ENCODE results near the gene CCL8.
"Not testable (repeated sequence)": the region's sequence is repeated elsewhere in the genome, so short reads cannot be mapped to it uniquely, and the experiment has no call there.

Gene CCL8

DNA sequence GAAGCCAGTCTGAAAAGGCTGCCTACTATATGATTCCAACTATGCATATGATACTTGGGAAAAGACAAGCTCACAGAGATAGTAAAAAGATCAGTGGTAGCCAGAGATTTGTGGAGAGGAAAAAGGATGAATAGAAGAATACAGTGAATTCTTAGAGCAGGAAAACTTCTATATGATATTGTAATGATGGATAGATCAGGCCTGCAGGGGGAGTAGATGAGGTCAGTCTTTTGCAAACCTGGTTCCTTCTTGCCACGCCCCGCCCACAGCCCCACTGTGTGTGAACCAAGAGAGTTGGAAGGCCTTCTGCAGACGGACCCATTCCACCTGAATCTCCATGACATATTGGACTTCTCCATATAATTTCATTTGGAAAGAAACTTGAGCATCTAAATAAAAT is 761 bp upstream of the CCL8 start:
- DNase-seq = no peak

DNA sequence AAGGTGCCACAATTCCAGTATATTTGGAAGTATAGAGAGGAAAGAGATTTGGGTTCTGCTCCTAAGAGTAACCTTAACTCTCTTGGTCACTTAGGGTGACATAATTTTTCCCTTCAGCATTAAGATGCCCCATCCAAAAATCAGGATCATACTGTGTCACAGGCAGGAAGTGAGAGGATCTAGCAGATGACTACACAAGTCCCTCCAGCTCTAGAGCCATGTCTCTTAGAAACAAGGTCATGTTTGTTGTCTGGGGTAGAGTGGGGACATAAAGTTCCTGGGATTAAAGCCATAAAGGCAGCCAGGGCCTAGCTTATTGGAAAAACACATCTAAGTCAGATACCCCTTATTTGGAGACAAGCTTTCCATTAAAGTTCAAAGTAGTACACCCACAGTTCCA is 2.7 kb downstream of the CCL8 start:
- no peak for DNase-seq

DNA sequence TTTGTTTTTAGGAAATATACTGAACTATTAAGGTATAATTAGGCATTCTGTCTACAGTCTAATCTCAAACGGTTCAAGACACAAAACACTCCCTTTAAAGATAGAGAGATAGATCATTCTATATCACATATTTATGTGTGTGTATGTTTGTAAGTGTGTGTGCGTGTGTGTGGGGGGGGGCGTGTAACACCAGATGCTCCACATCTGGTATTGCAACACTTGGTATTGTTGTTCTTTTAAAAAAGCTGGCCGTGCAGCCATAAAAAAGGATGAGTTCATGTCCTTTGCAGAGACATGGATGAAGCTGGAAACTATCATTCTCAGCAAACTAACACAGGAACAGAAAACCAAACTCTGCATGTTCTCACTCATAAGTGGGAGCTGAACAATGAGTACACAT is 8.3 kb downstream of the CCL8 start:
- DNase-seq = not testable (repeated sequence)

DNA sequence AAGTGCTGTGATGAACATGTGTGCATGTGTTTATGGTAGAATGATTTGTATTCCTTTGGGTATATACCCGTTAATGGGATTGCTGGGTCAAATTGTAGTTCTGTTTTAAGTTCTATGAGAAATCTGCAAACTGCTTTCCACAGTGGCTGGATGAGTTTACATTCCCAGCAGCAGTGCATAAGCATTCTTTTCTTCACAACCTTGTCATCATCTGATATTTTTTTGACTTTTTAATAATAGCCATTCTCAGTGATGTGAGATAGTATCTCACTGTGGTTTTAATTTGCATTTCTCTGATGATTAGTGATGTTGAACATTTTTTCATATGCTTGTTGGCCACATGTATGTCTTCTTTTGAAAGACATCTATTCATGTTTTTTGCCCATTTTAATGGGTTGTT is 18.5 kb downstream of the CCL8 start:
- no peak for DNase-seq

DNA sequence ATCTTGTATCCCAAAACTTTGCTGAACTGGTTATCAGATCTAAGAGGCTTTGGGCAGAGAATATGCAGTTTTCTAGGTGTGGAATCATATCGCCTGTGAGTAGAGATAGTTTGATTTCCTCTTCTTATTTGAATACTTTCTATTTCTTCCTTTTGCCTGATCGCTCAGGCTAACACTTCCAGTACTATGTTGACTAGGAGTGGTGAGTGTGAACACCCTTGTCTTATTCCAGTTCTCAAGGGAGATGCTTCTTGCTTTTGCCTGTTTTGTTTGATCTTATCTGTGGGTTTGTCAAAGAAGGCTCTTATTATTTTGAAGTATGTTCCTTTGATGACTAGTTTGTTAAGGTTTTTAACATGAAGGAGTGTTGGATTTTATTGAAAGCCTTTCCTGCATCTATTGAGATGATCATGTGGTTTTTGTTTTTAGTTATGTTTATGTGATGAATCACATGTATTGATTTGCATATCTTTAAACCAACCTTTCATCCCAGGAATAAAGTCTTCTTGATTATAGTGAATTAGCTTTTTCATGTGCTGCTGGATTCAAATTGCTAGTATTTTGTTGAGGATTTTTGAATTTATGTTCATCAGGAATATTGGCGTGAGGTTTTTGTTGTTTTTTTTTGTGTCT is 20.0 kb downstream of the CCL8 start:
- no peak for DNase-seq

DNA sequence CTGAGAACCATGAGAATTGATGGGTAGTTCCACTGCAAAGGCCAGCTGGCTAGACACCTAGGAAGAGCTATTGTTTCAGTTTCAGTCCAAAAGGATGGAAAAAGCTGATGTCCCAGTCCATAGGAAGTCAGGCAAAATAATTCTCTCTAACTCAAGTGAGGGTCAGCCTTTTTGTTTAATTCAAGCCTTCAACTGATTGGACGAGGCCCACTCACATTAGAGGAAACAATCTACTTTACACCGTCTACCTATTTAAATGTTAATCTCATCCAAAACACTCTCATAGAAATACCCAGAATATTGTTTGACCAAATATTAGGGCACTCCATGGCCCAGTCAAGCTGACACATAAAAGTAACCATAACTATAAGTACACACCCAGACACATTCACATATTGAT is 22.7 kb downstream of the CCL8 start:
- no peak for DNase-seq

DNA sequence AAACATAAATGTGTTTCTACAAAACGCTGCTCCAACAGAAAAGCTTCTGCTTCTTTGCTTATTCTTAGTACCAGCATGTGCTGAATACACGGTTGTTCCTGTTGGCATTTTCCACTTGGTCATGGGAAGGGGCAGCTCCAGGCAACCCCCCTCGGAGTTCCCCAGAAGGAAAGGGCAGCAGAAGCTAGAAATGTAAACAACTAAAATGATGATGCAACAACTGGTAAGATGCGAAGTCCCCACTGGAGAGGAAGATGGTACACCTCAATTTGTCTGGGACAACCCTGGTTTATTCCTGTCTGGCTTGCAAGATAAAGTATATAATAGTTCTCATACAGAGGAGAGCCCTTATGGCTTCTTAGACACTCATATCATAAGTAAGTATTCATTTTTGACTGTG is 27.8 kb downstream of the CCL8 start:
- DNase-seq = no peak

DNA sequence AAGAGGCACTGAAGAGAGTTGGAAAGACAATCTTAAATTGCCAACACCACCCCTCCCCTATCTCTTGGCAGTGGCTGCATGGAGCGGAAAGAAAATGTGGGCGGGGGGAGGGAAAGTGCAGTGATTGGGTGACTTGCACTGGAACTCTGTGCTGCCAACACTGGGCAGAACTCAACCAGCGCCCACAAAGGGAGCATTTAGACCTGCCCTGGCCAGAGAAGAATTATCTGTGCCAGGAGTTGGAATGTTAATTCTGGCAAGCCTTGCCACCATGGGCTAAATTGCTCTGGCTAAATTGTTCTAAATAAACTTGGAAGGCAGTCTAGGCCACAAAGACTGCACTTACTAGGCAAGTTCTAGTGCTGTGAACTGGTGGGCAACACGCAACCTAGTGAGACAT is 30.5 kb downstream of the CCL8 start:
- DNase-seq = no peak

DNA sequence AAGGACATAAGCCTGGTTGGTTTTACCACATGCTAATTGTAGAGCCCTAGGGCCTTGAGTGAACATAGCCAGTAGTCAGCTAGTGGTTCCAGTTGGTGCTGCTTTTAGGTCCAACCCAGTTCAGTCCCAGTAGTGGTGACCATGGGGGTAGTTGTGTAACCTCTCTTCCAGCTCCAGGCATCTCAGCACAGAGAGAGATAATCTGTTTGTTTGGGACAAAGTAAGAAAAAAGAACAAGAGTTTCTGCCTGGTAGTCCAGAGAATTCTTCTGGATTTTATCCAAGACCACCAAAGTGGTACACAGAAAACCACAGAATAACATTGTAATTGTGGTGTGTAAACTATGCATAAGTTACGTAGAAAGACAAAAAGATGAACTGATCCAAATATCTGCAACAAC is 31.9 kb downstream of the CCL8 start:
- no peak for DNase-seq

DNA sequence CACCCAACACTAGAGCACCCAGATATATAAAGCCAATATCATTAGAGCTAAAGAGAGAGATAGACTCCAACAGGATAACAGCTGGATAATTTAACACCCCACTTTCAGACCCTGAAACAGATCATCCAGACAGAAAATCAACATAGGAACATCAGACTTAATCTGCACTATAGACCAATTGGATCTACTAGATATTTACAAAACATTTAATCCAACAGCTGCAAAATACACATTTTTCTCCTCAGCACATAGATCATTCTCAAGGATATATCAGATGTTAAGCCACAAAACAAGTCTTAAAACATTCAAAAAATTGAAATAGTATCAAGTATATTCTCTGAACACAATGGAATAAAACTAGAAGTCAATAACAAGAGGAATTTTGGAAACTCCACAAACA is 33.0 kb downstream of the CCL8 start:
- DNase-seq = no peak

DNA sequence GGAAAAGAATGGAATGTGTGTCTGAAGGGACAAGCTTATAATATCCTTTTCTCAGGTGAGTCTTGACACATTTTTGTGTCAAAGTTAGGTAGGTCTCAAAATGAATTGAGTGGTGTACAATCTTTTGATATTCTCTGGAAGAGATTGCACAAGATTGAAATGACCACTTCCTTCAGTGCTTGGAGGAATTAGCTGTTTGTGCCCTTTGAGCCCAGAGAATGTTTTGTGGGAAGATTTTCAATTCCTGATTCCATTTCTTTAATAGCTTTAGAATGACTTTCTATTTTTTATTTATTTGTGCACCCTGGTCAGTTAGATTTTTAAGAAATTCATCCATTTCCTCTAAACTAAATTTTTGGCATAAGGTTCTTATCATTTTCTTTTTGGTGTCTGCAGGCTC is 35.4 kb downstream of the CCL8 start:
- no peak for DNase-seq

DNA sequence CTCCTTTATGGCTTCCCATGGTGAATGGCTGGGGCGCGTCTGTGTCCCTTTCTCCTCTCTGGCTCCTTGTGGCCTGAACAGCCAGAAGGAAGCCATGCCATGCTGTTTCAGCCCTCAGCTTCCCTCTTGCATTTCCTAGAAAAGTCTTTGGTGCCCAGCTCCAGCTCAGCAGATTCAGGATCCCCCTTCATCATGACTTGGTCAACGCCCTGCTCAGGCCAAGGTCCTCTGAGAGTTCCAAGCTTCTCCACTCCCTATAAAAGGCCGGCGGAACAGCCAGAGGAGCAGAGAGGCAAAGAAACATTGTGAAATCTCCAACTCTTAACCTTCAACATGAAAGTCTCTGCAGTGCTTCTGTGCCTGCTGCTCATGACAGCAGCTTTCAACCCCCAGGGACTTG is 37.0 kb downstream of the CCL8 start, which contains the start of gene CCL13:
TSS of gene CCL13 (plus strand) at position 287 of the 400 bp plus-strand sequence. CDS start at position 334, 47 bp downstream.
- no peak for DNase-seq

DNA sequence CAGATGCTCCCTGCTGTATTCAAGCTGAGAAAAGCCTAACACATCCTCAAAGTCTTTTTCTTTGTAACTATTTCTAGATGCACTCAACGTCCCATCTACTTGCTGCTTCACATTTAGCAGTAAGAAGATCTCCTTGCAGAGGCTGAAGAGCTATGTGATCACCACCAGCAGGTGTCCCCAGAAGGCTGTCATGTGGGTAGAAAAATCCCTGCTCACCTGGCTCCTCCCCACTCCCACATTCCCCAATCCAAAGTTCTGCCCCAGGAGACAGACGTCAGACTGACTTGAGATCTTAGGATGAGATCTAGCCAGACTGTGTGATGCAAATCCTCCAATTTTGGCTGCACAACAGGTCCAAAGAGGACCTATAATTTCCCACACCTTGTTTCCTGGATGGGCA is 38.2 kb downstream of the CCL8 start:
- no peak for DNase-seq

DNA sequence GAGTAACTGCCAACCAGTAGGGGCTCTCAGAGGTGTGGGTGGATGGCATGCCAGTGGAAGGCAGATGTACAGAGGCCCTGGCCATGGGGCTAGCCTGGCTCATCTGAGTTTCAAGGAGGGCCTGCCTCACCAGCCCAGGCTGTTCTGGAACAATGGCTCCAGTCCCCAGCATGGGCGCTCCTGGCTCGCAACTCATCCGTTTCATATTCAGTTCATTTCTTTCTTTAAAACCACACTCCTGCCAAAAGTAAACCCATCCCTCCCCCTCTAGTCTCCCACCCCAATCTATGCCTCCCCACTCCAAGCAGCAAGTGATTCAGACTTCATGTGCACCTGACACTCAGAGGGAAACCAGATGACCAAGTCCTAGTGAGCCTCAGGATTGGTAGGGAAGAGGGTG is 39.4 kb downstream of the CCL8 start:
- no peak for DNase-seq

DNA sequence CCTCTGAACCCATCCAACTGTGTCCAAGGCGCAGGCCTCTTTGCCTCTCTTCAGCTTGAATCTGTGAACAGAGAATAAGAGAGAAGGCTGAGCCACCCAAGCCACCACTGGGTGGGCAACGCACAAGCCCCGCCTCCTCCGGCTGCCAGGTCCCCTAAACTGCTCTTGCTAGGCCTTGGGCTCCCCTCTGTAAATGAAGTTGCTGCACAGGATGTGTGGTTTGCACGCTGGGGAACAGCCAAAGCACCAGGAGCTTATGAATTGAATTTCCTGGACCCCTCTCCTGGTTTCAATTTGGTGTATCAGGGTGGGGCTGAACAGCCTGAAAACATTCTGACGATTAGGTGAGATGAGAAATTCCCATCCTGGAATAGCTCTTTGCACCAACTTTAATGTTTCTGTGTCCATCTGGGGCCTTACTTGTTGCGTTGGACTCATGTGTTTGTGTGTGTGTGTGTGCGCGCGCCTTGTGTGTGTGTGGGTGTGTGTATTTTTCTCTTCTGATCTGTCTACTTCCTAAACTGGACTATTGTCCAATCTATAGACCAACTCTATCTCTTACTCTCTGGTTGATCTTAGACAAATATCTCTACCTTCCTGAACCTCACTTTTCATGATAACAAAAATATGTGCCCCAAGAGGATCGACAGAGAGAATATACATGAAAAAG is 41.5 kb downstream of the CCL8 start:
- no peak for DNase-seq

DNA sequence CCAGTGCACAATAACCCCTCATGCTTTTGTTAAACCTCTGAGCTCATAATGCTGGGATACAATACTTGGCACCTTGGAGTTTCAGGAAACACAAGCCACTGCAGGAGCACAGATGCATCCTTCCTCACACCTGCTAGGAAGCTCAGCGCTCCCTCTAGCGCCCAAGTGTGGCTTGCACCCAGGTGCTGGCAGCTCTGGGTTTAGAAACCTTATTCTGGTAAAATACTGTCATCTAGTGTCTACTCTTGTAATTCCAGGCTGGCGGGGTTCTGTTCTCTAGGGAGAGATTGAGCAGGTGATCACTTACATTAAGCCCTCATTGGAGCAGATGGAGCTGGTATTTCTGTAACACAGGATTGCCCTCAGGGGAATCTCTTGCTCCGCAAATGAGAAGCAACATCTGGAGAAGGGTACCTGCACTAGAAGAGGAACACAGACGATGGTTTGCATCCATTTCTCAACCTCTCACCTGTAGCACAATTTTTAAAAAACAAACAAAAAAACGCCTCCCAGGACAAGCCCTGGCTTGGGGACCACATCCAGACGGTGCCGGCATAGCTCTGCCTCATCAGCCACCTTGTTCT is 42.3 kb downstream of the CCL8 start:
- peak; percentile 80 for DNase-seq

DNA sequence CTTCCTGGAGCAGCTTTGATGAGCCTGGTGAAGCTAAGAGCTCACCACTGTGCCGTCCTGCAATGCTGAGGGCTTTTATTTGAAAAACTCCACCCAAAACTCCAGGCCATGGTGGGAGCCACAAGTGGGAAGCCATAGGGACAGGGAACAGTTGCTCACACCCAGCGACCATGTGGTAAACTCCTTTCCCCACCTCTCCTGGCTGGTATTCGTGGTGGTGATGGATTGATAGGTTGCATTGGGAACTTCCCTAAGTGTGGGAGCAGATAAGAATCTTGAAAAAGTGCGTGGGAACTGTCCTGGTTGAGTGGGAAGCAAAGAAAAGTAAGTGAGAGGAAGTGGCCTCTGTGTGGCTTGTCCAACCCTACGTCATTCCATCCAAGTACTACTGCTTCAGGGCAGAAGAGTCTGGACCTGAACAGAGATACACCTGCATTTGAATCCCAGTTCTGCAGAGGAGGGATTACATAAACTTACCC is 44.0 kb downstream of the CCL8 start, which contains the start of gene CCL1:
TSS of gene CCL1 (minus strand) at position 51 of the 479 bp plus-strand sequence. CDS start 72 bp downstream, outside the sequence.
- no peak for DNase-seq

DNA sequence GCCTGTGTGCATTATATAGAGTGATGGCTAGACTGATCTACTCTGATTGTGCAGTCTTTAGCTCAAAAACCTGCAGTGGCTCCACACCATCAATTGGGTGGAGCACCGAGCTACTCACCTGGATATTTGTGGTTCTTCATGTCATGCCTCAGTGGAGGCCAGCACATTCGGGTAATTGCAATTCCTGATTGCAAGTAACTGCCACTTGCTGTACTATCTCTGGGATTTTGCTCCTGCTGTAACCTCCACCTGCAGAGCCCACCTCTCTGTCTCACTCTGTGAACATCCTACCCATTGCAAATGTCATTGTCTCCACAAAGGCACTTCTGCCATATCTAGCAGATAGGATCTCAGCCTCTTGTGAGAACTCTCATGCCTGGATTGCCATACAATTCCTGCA is 45.5 kb downstream of the CCL8 start:
- no peak for DNase-seq

DNA sequence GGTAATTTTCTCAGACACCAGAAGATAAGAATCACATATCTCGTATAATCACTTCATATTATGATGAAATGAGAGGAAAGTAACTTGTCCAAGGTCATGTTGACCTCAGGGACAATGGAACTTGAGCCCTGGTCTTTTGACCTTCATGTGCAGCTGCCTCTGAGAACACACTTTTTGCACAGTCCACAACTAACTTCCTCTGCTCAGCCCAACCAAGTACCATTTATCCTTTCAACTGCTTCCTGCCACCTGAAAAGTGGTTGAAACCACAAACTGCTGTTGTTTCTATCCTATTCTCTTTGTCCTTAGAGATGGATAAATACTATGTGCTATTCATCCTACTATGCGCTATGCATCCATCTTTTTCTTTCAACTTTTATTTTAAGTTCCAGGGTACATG is 46.1 kb downstream of the CCL8 start:
- DNase-seq = no peak

DNA sequence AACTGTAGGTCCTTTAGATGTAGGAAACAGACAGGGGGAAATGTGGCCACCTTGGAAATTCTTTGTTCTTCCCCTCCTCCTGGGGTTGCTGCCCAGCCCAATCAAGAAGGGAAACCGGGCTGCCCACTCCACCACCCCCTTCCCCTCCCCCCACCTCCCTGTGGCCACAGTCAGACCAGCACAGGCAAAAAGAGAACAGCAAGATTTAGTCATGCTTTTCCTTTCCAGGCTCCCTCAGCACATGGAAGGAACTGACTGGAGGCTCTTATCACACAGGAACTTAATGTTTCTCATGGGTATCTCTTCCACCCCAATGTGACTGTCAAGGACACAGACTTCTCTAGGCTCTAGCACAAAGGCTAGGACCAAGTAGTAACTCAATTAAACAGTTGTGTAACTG is 46.8 kb downstream of the CCL8 start:
- no peak for DNase-seq

DNA sequence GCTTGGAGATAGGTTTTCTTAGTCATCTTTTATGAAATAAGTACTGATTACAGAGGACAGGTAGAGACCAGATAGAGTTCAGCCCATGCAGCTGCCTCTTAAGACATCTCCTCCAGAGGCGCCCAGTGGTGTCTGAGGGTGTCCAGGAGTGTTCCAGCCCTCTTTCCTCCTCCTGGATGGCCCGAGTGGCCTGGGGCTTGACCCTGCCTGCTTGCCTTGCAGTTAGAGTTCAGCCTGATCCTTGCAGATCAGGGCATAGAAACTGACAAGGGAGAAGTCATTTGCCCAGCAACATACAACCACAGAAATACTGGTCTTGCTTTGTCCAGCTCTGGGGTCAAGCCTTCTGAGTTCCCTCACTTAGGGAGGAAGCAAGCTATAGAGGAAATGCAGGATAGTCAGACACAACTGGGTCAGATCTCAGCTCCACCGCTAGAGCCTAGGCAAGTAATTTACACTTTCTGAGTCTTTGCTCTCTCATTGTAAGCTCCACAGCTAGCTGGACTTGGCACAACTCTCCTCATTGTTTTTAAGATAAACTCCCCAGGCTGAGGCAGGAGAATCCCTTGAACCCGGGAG is 47.4 kb downstream of the CCL8 start:
- no peak for DNase-seq

DNA sequence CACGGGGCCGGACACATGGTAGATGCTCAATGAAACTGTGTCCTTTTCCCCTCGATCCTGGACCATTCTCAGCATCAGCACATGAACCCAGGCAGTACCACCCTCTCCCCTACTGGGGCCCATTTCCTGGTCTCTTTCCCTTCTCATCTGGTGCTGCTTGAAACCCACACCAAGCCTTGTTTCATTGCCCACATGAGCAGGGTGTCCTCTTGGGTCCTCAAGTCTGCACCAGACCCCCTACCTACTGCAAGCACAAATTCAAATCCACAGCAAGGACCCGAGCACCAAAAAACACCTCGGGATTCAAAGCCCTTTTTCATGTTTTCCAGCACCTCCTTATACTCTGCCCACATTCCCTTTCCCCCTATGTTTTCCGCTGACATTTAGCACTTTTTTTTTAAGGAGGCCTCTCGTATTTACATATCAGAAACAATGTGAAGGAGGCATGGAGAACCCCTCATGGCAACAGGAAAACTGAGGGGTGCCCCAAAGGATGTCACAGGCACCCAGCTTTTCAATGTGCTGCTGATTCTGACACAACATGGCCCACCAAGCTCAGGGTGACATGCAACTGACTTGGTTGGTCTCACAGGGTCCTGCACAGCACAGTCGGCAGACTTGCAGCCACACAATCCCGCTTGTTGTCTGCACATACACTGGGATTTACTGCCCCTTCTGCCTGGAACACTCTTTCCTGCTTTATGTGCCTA is 48.4 kb downstream of the CCL8 start:
- DNase-seq = no peak

DNA sequence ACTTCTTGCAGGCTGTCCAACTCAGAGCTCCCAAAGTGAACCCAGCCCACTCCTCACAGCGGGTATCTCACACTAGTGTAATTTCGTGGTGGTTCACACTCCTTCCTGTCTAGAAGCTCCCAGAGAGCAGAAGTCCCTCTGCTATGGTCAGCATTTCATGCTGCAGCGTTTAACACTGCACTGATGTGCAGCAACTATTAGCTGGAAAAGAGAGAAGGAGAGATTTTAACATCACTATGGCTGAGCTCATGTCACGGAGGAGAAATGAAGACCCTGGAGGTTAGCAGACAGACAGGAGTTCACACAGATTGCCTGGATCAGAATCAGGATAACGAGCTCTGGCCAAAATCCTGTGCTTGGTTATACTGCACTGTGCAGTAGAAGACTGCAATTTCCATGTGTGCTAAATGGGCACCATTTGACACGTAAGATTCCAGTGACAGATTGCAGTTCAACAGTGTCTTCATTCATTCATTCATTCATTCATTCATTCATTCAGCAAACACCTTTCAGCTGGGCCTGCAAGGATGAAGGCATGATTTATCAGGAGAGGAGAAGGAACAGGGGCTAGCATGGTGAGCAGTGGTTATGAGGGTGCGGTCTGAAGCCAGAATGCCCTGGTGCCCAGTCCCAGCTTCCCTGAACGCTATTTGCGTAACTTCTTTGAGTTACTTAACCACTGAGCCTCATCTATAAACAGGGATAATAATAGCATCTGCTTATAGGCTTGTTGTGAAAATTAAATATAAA is 49.1 kb downstream of the CCL8 start:
- DNase-seq = no peak

All from activated effector memory CD4-positive, alpha-beta T cell treated with anti-CD3 and anti-CD28 coated beads, Interleukin-2, amount 50 U/mL, for 16 hours (primary cell).